HepG2 (cell line): ENCODE data around the gene CYP4V2. TPM values are rescaled to one million over a fixed set of nuclear protein-coding genes. Genes with fewer than 3 reads are reported as not detected.

Experiments
- ELF1 ChIP-seq: sonication (generic); formaldehyde crosslinking; IDR thresholded peaks from 2 replicates; pipeline ENCODE4 v1.4.0; 2020; ENCODE audit warnings: missing genetic modification reagents
- EP300 ChIP-seq, 3 experiments: sonication (generic) in 1 of 3; formaldehyde crosslinking in 1 of 3; IDR thresholded peaks; 2 replicates each; pipeline versions ENCODE4 v1.5.1 to v1.6.1; 2011 to 2020; ENCODE audit warnings: low read depth in 2 of 3, low read length in 2 of 3, borderline replicate concordance in 1 of 3, improper control_type of control experiment in 1 of 3, mild to moderate bottlenecking in 1 of 3, missing genetic modification reagents in 1 of 3, moderate library complexity in 1 of 3
- JARID2 ChIP-seq: sonication (generic); formaldehyde crosslinking; IDR thresholded peaks from 2 replicates; pipeline ENCODE4 v1.8.1; 2023; ENCODE audit warnings: missing genetic modification reagents, inconsistent platforms; ENCODE audit not compliant: insufficient replicate concordance
- MAFG ChIP-seq: sonication (generic); formaldehyde crosslinking; IDR thresholded peaks from 2 replicates; pipeline ENCODE4 v1.5.1; 2020; ENCODE audit warnings: mild to moderate bottlenecking, missing genetic modification reagents
- NCOA1 ChIP-seq: sonication (generic); formaldehyde crosslinking; IDR thresholded peaks from 2 replicates; pipeline ENCODE4 v1.9.0; 2021; ENCODE audit warnings: missing genetic modification reagents
- SMYD3 ChIP-seq: sonication (generic); formaldehyde crosslinking; IDR thresholded peaks from 2 replicates; pipeline ENCODE4 v1.8.1; 2023; ENCODE audit warnings: mild to moderate bottlenecking, missing genetic modification reagents
- ZBTB42 ChIP-seq: sonication (generic); formaldehyde crosslinking; IDR thresholded peaks from 2 replicates; pipeline ENCODE4 v1.5.0; 2020; ENCODE audit warnings: mild to moderate bottlenecking, missing genetic modification reagents
- ZC3H4 ChIP-seq: sonication (generic); formaldehyde crosslinking; IDR thresholded peaks from 2 replicates; pipeline ENCODE4 v1.4.0; 2020; ENCODE audit warnings: missing genetic modification reagents, borderline replicate concordance
- ZNF234 ChIP-seq: sonication (generic); formaldehyde crosslinking; conservative IDR thresholded peaks from 2 replicates; pipeline ENCODE4 v1.5.1; 2020; ENCODE audit warnings: mild to moderate bottlenecking, missing genetic modification reagents
- ZNF263 ChIP-seq: sonication (generic); formaldehyde crosslinking; IDR thresholded peaks from 2 replicates; pipeline ENCODE4 v1.4.0; 2020; ENCODE audit warnings: missing genetic modification reagents
- ZNF841 ChIP-seq: sonication (generic); formaldehyde crosslinking; IDR thresholded peaks from 2 replicates; pipeline ENCODE4 v1.8.1; 2023; ENCODE audit warnings: missing genetic modification reagents, borderline replicate concordance
- polyA plus RNA-seq, 8 experiments: library from polyadenylated mRNA; depleted of rRNA in 3 of 8; stranded (reverse) in 7 of 8; unstranded in 1 of 8; fragments of >200 nt; fragmentation: Illumina TruSeq in 4 of 8; extraction: Trizol in 4 of 8; gene quantifications; 2 replicates each; pipeline versions ENCODE4 v1.2.1 to v1.2.3, GENCODE V29; 2011 to 2016; ENCODE audit warnings: low read depth in 4 of 8, missing spikeins in 1 of 8, mixed read lengths in 1 of 8; ENCODE audit not compliant: insufficient read depth in 1 of 8
- total RNA-seq, 5 experiments: library from RNA; depleted of rRNA; stranded (reverse); fragments of >200 nt; fragmentation: Illumina TruSeq; extraction: Trizol; gene quantifications; 2 replicates each; pipeline ENCODE4 v1.2.3, GENCODE V29; 2016; ENCODE audit warnings: low read depth in 1 of 5
- TF ChIP-seq, protein P1 (sequence below): sonication (generic); formaldehyde crosslinking; IDR thresholded peaks from 2 replicates; pipeline ENCODE4 v1.5.0; 2020; ENCODE audit warnings: mild to moderate bottlenecking, missing genetic modification reagents, borderline replicate concordance
- TF ChIP-seq, protein P2 (sequence below): sonication (generic); formaldehyde crosslinking; IDR thresholded peaks from 2 replicates; pipeline ENCODE4 v1.5.1; 2020; ENCODE audit warnings: missing genetic modification reagents, mild to moderate bottlenecking, borderline replicate concordance
- TF ChIP-seq, protein P3 (sequence below): IDR thresholded peaks from 2 replicates; pipeline ENCODE4 v1.6.1; 2012; ENCODE audit warnings: inconsistent platforms
- TF ChIP-seq, protein P4 (sequence below): IDR thresholded peaks from 2 replicates; pipeline ENCODE4 v1.6.1; 2018; ENCODE audit warnings: missing genetic modification reagents, mild to moderate bottlenecking, missing compliant biosample characterization

The CYP4V2 gene
- total and polyA plus RNA-seq, 2 of the 13 experiments (the other 11 are each of a cell fraction or from before 2014, with no cell fraction given) = 4.7 to 7.2 TPM

- TF ChIP-seq, protein P1, sequence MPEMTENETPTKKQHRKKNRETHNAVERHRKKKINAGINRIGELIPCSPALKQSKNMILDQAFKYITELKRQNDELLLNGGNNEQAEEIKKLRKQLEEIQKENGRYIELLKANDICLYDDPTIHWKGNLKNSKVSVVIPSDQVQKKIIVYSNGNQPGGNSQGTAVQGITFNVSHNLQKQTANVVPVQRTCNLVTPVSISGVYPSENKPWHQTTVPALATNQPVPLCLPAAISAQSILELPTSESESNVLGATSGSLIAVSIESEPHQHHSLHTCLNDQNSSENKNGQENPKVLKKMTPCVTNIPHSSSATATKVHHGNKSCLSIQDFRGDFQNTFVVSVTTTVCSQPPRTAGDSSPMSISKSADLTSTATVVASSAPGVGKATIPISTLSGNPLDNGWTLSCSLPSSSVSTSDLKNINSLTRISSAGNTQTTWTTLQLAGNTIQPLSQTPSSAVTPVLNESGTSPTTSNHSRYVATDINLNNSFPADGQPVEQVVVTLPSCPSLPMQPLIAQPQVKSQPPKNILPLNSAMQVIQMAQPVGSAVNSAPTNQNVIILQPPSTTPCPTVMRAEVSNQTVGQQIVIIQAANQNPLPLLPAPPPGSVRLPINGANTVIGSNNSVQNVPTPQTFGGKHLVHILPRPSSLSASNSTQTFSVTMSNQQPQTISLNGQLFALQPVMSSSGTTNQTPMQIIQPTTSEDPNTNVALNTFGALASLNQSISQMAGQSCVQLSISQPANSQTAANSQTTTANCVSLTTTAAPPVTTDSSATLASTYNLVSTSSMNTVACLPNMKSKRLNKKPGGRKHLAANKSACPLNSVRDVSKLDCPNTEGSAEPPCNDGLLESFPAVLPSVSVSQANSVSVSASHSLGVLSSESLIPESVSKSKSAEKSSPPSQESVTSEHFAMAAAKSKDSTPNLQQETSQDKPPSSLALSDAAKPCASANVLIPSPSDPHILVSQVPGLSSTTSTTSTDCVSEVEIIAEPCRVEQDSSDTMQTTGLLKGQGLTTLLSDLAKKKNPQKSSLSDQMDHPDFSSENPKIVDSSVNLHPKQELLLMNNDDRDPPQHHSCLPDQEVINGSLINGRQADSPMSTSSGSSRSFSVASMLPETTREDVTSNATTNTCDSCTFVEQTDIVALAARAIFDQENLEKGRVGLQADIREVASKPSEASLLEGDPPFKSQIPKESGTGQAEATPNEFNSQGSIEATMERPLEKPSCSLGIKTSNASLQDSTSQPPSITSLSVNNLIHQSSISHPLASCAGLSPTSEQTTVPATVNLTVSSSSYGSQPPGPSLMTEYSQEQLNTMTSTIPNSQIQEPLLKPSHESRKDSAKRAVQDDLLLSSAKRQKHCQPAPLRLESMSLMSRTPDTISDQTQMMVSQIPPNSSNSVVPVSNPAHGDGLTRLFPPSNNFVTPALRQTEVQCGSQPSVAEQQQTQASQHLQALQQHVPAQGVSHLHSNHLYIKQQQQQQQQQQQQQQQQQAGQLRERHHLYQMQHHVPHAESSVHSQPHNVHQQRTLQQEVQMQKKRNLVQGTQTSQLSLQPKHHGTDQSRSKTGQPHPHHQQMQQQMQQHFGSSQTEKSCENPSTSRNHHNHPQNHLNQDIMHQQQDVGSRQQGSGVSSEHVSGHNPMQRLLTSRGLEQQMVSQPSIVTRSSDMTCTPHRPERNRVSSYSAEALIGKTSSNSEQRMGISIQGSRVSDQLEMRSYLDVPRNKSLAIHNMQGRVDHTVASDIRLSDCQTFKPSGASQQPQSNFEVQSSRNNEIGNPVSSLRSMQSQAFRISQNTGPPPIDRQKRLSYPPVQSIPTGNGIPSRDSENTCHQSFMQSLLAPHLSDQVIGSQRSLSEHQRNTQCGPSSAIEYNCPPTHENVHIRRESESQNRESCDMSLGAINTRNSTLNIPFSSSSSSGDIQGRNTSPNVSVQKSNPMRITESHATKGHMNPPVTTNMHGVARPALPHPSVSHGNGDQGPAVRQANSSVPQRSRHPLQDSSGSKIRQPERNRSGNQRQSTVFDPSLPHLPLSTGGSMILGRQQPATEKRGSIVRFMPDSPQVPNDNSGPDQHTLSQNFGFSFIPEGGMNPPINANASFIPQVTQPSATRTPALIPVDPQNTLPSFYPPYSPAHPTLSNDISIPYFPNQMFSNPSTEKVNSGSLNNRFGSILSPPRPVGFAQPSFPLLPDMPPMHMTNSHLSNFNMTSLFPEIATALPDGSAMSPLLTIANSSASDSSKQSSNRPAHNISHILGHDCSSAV (CRISPR knock-in tag) = 0 out of 2 replicates have a peak, but pooled peaks have one; percentile 6
- TF ChIP-seq ZC3H4 (CRISPR knock-in tag) (no peak), NCOA1 (CRISPR knock-in tag) (0 out of 2 replicates have a peak, but pooled peaks have one; percentile 12), MAFG (CRISPR knock-in tag) (0 out of 2 replicates have a peak, but pooled peaks have one; percentile 30), ZNF234 (CRISPR knock-in tag) (peak; percentile 85; the same call in 1 of the 2 replicates), ZNF263 (CRISPR knock-in tag) (no peak), ZBTB42 (CRISPR knock-in tag) (no peak), SMYD3 (CRISPR knock-in tag) (no peak), ZNF841 (CRISPR knock-in tag) (0 out of 2 replicates have a peak, but pooled peaks have one; percentile 16), JARID2 (CRISPR knock-in tag) (no peak), ELF1 (CRISPR knock-in tag) (no peak), EP300 (IDR thresholded peaks at IDR 0.05; ENCODE audit: low read depth in 2 of 2, low read length in 2 of 2) (no peak), EP300 (CRISPR knock-in tag; IDR thresholded peaks at IDR 0.05; ENCODE audit: borderline replicate concordance) (no peak)
- TF ChIP-seq, protein P2, sequence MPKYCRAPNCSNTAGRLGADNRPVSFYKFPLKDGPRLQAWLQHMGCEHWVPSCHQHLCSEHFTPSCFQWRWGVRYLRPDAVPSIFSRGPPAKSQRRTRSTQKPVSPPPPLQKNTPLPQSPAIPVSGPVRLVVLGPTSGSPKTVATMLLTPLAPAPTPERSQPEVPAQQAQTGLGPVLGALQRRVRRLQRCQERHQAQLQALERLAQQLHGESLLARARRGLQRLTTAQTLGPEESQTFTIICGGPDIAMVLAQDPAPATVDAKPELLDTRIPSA (CRISPR knock-in tag) = peak; percentile 58; the same call in 1 of the 2 replicates
- TF ChIP-seq, protein P3, sequence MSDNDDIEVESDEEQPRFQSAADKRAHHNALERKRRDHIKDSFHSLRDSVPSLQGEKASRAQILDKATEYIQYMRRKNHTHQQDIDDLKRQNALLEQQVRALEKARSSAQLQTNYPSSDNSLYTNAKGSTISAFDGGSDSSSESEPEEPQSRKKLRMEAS = 0 out of 2 replicates have a peak, but pooled peaks have one; percentile 14
- TF ChIP-seq, protein P4, sequence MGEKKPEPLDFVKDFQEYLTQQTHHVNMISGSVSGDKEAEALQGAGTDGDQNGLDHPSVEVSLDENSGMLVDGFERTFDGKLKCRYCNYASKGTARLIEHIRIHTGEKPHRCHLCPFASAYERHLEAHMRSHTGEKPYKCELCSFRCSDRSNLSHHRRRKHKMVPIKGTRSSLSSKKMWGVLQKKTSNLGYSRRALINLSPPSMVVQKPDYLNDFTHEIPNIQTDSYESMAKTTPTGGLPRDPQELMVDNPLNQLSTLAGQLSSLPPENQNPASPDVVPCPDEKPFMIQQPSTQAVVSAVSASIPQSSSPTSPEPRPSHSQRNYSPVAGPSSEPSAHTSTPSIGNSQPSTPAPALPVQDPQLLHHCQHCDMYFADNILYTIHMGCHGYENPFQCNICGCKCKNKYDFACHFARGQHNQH (CRISPR knock-in tag) = no peak
Measured at GRCh38 chr4:186190581-186191199, 677 bp upstream of the CYP4V2 start (continued).
